ENCODE data around the gene KRTAP5-3. TPM values are rescaled to one million over a fixed set of nuclear protein-coding genes. Genes with fewer than 3 reads are reported as not detected.
A peak's percentile ranks its signal among the peaks of the same experiment; 100 is the strongest.

The KRTAP5-3 gene
- total RNA-seq, 2 experiments from 2014 or later = not detected

DNA sequence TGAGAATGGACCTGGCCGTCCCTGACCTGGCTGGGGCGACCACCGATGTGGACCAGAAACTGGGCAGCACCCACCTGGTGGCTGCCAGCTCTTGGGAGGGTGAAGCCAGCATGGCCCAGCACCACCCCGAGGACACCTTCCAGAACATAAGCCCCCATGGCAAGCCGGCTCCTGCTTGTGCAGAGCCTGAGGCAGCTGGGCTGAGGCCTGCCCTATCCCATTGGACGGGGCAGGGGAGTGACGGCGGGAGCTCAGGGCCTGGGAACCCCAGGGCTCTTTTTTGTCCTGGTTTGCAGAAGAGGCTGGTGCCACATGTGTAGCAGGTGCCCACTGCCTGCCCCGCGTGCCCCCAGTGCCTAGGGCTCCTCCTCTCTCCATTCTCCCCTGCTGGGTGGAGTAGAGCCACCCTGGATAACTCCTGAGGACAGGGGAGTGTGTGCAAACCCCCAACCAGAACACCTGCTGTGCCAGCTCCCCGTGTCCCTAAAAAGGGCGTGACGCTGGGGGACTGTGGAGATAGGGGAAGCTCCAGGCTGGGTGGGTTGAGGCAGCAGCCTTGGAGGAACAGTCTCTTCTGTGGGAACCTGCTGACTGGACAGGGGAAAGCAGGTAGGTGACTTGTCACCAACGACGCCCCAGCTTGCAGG lies 48.1 kb downstream of the KRTAP5-3 start:
- peaks cover 2% of the 10 kb centered on the region for H3K36me3 Mint-ChIP-seq (ENCODE audit: low read depth)
- H3K4me1 Mint-ChIP-seq (ENCODE audit: low read depth) = no peaks in the 10 kb centered on the region
- no peak overlapping the region for H3K27ac Mint-ChIP-seq
- DNase-seq (no peak), ATAC-seq (no peak)
- intact Hi-C loops (cut with micrococcal nuclease) = no loop called here
- no peaks in the 10 kb centered on the region for H3K9me3 Mint-ChIP-seq
- no peak for TF ChIP-seq CTCF (IDR thresholded peaks at IDR 0.05)
- ChIA-PET CTCF (interaction anchor here (0.6 to 1.6 kb wide), 4 partner anchors 11 to 69 kb away, joined by 3 to 7 read pairs (median 4); no protein-coding TSS in a partner anchor), POLR2A (no interaction called here)
- no peaks in the 10 kb centered on the region for H3K27me3 Mint-ChIP-seq
- no peak overlapping the region for H3K4me3 Mint-ChIP-seq

GRCh38 chr11:1559111-1559951 lies 48.9 kb downstream of the KRTAP5-3 start:
- intact Hi-C loops (cut with micrococcal nuclease) = no loop called here
- H3K9me3 Mint-ChIP-seq = no peaks in the 10 kb centered on the region
- ATAC-seq (peak; percentile 27), DNase-seq (no peak)
- no peak overlapping the region for H3K27ac Mint-ChIP-seq
- ChIA-PET POLR2A (no interaction called here), CTCF (interaction anchor here (1.4 to 1.7 kb wide), 4 partner anchors 11 to 15 kb away, joined by 3 to 9 read pairs (median 6); no protein-coding TSS in a partner anchor)
- no peak for TF ChIP-seq CTCF (IDR thresholded peaks at IDR 0.05)
- H3K36me3 Mint-ChIP-seq (ENCODE audit: low read depth) = peaks cover 2% of the 10 kb centered on the region
- H3K4me3 Mint-ChIP-seq = no peak overlapping the region
- no peaks in the 10 kb centered on the region for H3K27me3 Mint-ChIP-seq
- H3K4me1 Mint-ChIP-seq (ENCODE audit: low read depth) = no peaks in the 10 kb centered on the region

GRCh38 chr11:1558775-1559110 lies 49.5 kb downstream of the KRTAP5-3 start:
- ChIA-PET CTCF (interaction anchor here (1.5 to 1.7 kb wide), 3 partner anchors 10 to 16 kb away, joined by 3 to 12 read pairs (median 9); no protein-coding TSS in a partner anchor), POLR2A (interaction anchor here (1.4 kb wide), 1 partner anchor 30 kb away, joined by 3 read pairs; no protein-coding TSS in a partner anchor)
- ATAC-seq (no peak), DNase-seq (no peak)
- Mint-ChIP-seq H3K27me3 (peaks cover 2% of the 10 kb centered on the region), H3K36me3 (ENCODE audit: low read depth) (peaks cover 2% of the 10 kb centered on the region), H3K4me1 (ENCODE audit: low read depth) (no peaks in the 10 kb centered on the region), H3K9me3 (no peaks in the 10 kb centered on the region), H3K27ac (no peak overlapping the region), H3K4me3 (no peak overlapping the region)
- no peak for TF ChIP-seq CTCF (IDR thresholded peaks at IDR 0.05)
- intact Hi-C loops (cut with micrococcal nuclease) = no loop called here

GRCh38 chr11:1557904-1558774 lies 50.1 kb downstream of the KRTAP5-3 start:
- Mint-ChIP-seq H3K4me1 (ENCODE audit: low read depth) (no peaks in the 10 kb centered on the region), H3K36me3 (ENCODE audit: low read depth) (peaks cover 2% of the 10 kb centered on the region), H3K9me3 (no peaks in the 10 kb centered on the region), H3K27ac (no peak overlapping the region), H3K4me3 (no peak overlapping the region), H3K27me3 (peaks cover 2% of the 10 kb centered on the region)
- ChIA-PET POLR2A (interaction anchor here (1.4 kb wide), 1 partner anchor 29 kb away, joined by 3 read pairs; no protein-coding TSS in a partner anchor), CTCF (interaction anchor here (1.6 to 1.7 kb wide), 2 partner anchors 11 to 17 kb away, joined by 9 to 12 read pairs; no protein-coding TSS in a partner anchor)
- intact Hi-C loops (cut with micrococcal nuclease) = no loop called here
- ATAC-seq (no peak), DNase-seq (no peak)
- TF ChIP-seq CTCF (IDR thresholded peaks at IDR 0.05) = no peak

Other genes starting within 250 kb of the KRTAP5-3 start
- 1 to 10 TPM; 1.1 to 2.0 TPM for gene BRSK2, start 218.5 kb downstream of the KRTAP5-3 start, total RNA-seq
- gene MOB2, start 121.7 kb downstream of the KRTAP5-3 start, total RNA-seq = 10 to 100 TPM; 13.2 to 14.0 TPM
- 1 to 10 TPM; 1.4 to 2.0 TPM for gene DUSP8, start 36.2 kb downstream of the KRTAP5-3 start, total RNA-seq
- gene KRTAP5-1, start 23.2 kb downstream of the KRTAP5-3 start, total RNA-seq = not detected
- not detected for gene KRTAP5-2, start 10.2 kb downstream of the KRTAP5-3 start, total RNA-seq
- gene KRTAP5-4, start 13.7 kb upstream of the KRTAP5-3 start, total RNA-seq = not detected
- gene KRTAP5-5, start 21.3 kb upstream of the KRTAP5-3 start, total RNA-seq = not detected
- gene KRTAP5-6, start 88.7 kb upstream of the KRTAP5-3 start, total RNA-seq = not detected
- gene IFITM10, start 142.1 kb upstream of the KRTAP5-3 start, total RNA-seq = under 1 TPM; 0.07 to 0.31 TPM
- 10 to 100 TPM; 44.9 to 45.6 TPM for gene CTSD, start 155.5 kb upstream of the KRTAP5-3 start, total RNA-seq
- not detected for gene SYT8, start 226.5 kb upstream of the KRTAP5-3 start, total RNA-seq
- gene TNNI2, start 230.5 kb upstream of the KRTAP5-3 start, total RNA-seq = under 1 TPM in 1 of 2 experiments, not detected in 1; 0.92 TPM
- 100 to 1,000 TPM; 247 to 251 TPM for gene LSP1, start 244.6 kb upstream of the KRTAP5-3 start, total RNA-seq

Data from activated CD8-positive, alpha-beta T cell treated with anti-CD3 and anti-CD28 coated beads for 36 hours (primary cell).